Iris pigment epithelial cell (primary cell): ENCODE data around the gene SOWAHB.
"Not testable (repeated sequence)": the region's sequence is repeated elsewhere in the genome, so short reads cannot be mapped to it uniquely, and the experiment has no call there.

ENCODE experiments used
- DNase-seq: peaks from one replicate; pipeline ENCODE4 v3.0.0-alpha.2; 2011; ENCODE audit warnings: low read depth

The SOWAHB gene

GRCh38 chr4:76894537-76895255, 3.2 kb downstream of the SOWAHB start:
- no peak for DNase-seq

DNA sequence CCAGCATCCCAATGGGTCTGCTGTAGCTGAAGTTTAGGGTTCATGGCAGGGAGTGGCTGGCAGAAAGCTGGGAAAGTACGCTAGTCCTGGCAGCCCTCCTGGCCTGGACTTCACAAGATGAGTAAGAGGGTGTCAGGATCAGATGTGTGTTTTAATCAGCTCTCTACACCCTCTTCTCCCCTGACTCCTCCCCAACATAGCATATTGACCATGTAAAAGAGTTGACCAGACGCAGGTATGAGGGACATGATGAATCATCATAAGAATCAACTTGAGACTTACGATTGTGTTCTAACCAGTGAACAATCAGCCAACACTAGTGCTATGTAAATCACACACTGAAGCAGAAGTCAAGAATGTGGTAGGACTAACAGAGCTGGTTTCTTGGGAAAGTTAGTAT, 5.3 kb downstream of the SOWAHB start:
- DNase-seq, result no peak

DNA sequence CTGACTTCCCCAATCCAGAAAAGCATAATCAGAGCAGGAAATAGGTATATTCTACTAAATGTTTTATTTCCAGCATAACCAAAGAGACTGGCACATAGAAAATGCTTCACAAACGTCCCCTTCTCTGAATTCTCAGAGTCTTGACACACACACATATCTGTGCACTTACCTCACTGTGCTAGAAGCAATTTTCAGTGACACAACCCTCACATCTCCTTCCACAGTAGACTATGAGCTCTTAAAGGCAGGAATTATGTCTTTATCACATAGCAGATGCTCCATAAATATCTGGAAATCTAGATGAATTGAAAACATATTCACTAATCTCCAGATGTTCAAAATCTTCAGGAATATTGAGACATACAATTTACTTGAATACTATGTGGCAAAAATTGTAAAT, 5.9 kb downstream of the SOWAHB start:
- DNase-seq, result no peak

DNA sequence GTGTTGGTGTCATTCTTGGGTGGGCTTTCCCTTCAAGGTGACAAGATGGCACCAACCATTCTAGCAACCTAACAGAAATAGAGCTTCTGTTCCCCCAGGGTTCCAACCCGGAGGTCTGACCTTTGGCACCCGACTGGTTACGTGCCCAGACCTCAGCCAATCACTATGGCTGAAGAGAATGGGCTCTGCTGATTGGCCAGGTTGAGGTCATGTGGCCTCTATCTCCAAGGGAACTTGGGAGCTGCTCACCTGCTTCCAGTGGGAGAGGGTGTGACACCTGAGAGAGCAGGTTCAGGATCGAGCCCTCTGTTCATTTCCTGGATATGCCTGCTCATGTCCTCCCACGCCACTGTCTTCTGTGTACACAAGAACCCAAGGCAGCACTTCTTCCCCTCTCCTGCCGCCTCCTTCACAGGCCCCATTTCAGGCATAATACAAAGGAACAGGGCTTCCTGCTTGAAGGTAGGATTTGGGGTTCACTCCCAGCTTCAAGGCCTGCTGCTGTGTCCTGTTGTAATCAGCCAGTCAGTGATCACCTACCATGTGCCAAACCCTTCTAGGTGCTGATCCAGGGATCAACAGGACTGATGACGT, 11.0 kb downstream of the SOWAHB start:
- no peak for DNase-seq

DNA sequence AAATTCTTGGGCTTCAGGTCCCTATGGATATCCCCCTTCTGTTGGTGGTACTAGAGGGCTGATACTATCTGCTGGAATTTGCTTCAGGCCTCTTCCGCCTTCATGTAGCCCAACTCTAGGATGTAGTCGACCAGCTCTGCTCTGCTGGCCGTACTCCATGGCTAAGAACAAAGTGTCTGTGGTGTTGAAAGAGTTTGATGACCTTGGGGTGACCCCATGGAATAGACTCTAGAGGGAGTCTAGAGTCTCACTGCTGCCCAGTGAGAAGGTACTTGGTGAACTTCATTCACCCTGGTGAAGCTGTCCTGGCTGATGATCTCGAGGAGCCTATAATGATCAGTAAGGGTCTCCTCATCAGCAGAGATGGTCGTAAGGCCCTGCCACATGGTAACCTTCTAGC, 11.7 kb downstream of the SOWAHB start:
- no peak for DNase-seq

- DNase-seq, result peak; percentile 89
These were observed 14.8 kb downstream of the SOWAHB start for GRCh38 chr4:76883147-76883546.

DNA sequence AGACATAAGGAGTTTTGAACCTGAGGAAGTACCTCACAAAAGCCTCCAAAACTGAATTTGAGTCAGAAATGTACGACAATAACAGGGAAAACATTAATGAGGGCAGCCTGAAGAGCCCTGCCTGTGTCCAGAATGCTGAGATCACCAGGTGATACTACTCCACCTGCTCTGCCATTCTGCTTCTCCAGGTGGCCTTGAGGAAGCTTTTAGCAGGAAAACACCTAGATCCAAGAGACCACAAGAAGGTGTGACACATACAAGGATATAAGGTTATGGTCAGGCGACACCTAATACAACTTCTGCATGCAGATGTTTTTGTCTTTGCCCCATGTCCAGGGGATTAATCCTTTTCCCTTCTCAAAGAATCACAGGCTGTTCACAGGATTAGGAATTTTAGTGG, 15.3 kb downstream of the SOWAHB start:
- DNase-seq, result no peak

- DNase-seq, result no peak
These were observed 16.6 kb downstream of the SOWAHB start for GRCh38 chr4:76881375-76881774.

DNA sequence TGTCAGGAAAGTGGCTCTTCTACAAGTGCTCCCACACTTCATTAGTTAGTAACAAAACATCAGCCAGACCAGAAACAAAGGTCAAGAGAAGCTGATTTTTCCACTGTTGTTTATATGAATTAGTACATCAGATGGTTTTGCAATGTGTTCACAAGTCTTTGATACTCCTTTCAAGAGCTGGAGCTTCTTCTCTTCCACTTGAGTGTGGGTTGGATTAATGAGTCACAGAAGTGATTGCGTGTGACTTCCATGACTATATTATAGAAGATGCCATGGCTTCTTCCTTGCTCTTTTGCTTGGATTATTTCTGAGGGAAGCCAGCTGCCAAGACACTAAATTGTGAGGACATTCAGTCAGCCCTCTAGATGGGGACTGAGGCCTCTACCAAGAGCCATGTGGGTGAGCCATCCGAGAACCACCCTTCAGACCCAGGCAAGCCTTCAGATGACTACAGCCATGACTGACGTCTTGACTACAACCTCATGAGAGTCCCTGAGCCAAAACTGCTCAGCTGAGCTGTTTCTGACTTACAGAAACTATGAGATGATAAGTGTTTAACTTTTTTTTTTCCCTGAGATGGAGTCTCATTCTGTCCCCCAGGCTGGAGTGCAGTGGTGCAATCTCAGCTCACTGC, 18.1 kb downstream of the SOWAHB start:
- DNase-seq, result peak; percentile 67

DNA sequence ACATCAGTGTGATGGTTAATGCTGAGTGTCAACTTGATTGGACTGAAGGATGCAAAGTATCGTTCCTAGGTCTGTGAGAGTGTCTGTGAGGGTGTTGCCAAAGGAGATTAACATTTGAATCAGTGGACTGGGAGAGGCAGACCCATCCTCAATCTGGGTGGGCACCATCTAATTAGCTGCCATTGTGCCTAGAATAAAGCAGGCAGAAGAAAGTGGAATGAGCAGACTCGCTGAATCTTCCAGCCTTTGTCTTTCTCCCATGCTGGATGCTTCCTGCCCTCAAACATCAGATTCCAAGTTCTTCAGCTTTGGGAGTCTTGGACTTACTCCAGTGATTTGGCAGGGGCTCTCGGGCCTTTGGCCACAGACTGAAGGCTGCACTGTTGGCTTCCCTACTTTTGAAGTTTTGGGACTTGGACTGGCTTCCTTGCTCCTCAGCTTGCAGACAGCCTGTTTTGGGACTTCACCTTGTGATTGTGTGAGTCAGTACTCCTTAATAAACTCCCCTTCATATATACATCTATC, 19.2 kb downstream of the SOWAHB start:
- not testable (repeated sequence) for DNase-seq

DNA sequence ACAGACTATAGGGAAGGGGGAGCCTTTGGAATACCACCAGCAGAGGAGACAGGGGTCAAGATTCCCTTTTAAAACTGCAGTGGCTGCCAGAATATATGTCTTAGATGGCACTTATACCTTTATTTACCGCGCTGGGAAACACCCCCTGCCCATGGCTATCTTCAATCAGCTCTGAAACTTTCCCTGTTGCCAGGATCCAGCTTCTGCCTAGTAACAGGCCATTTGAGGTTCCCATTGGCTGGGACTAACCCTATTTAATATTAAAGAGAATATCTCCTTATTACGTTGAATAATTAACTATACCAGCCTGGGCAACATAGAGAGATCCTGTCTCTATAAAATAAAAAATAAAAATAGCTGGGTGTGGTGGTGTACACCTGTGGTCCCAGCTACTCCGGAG, 23.8 kb downstream of the SOWAHB start:
- no peak for DNase-seq

DNA sequence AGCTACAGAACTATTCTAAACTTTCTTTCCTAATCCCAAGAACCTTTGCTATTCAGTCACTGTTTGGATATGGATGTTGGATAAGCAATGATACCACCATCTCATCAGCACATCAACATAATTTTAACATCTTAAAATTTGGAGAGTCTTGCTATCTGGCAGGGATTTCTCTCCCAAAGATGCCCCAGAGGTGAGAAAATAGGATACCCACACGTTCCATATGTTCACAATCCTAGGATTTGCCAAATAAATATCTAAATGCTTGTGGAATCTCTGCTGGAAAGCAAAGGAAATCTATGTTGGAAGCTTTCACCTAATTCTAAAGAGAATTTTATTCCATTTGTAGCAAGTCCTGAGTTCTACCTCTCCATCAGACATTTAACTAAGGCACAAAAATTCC, 24.4 kb downstream of the SOWAHB start:
- DNase-seq, result no peak

- DNase-seq, result no peak
These were observed 25.4 kb downstream of the SOWAHB start for GRCh38 chr4:76872556-76872955.

DNA sequence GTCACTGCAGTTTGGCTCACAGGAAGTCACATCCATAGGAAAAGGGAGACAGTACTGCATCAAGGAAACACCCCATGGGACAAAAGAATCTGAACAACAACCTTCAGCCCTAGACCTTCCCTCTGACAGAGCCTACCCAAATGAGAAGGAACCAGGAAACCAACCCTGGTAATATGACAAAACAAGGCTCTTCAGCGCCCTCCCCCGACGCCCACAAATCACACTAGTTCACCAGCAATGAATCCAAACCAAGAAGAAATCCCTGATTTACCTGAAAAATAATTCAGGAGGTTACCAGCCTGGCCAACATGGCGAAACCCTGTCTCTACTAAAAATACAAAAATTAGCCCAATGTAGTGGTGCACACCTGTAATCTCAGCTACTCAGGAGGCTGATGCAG, 29.2 kb downstream of the SOWAHB start:
- DNase-seq, result not testable (repeated sequence)

DNA sequence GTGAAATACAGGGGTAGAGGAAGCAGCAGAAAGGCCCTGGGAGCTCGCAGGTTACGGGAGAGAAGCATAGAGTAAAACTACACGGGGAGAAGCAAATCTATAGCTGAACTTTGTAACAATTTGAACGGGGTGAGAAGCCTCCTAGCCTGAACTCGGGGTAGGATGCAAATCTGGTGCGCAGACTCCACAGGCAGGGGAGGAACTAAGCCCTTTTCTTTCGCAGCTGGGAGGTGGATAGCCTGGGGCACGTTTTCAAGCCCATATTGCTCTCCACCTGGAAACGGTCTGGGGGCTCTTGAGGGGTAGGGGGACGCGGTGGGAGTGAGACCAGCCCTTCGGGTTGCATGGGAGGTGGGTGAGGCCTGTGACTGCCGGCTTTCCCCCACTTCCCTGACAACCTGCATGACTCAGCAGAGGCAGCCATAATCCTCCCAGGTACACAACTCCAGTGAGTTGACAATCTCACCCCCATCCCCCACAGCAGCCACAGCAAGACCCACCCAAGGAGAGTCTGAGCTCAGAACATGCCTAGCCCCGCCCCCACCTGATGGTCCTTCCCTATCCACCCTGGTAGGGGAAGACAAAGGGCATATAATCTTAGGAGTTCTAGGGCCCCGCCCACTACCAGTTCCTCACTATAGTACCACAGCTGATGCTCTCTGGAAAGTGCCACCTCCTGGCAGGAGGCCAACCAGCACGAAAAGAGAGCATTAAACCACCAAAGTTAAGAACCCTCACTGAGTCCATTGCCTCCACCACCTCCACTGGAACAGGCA, 29.9 kb downstream of the SOWAHB start:
- no peak for DNase-seq

DNA sequence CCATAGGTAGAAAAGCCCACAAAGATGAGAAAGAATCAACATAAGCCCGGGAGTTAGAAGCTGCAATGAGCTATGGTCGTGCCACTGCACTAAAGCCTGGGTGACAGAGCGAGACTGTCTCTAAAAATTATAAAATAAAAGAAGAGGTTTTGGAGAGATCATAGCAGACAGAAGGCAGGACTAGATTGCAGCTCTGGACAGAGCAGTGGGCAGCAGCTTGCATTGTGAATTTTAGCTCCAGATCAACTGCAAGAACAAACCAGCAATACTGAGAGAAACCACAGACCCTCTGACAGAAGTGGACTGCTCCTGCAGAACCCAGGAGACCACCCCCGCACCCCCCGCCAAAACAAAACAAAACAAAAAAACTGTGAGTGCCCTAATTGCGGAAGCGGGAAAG, 30.6 kb downstream of the SOWAHB start:
- no peak for DNase-seq

- DNase-seq, result no peak
These were observed 31.3 kb downstream of the SOWAHB start for GRCh38 chr4:76866641-76867040.

DNA sequence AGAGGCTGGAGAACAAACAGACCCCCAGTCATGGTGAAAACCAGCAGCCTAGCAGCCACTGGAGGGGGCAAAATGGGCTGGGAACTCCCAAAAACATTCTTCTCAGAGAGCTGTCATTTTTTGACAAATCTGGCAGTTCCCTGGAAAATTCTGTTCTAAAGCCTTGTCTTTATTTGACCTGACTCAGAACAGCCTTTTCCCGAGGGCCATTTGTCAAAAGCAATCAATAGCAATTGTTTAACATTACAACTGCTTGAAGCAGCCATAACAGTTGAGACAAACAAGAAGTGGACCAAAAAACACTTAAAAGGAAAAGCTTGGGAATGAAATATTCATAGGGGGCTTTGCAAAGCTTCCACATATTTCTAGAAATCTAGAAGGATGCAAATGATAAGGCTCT, 39.6 kb downstream of the SOWAHB start:
- no peak for DNase-seq

DNA sequence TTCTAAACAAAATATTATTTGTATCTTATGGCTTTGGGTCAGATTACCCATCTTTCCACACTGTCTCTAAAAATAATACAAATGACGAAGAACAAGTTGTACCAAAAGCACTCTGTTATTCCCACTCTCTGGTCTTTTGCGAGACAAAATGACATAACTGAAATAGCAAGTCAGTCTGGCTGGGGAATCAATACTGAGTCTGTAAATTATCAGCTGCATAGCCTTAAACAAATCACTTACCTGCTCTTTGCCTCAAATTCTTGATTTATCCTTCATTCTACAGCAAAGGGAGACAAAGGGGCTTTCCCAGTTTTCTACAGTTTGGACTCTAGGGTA, 40.9 kb downstream of the SOWAHB start:
- no peak for DNase-seq

DNA sequence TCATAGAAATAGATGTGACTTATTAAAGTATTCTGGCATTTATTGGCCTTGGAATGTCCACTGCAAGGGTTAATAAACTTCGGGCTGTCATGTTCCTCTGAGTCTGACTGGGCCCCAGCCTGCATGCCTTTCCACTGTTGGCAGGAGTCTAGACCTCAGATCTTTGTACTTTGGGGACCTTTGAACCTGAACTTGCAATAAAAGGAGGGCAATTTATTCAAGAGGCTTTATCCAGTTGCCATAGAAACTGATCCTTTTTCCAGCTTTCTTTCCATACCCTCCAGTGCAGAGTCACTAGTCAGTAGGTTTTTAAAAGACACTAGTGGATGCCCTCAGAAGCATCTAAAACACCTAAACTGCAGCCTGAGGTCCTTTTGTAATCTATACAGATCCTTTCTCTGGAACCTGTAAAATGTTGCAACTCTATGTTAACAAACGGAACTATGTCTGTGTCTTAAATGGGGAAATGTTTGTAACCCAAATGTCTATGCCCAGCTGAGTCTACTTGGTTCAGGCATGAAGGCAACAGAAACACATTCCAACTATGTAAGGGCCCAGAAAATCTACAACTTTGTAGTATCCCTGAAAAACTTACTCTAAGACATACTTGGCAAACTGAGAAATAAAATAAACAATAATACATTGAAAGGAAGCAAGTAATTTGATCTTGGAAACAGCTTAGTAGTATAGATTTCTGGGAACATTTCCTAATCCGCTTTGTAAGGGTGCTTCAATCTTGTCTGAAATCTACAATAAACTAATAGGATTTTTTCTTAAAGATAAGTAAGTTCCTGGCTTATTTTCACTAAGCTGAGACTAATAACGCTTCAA, 41.5 kb downstream of the SOWAHB start:
- DNase-seq, result peak; percentile 69

DNA sequence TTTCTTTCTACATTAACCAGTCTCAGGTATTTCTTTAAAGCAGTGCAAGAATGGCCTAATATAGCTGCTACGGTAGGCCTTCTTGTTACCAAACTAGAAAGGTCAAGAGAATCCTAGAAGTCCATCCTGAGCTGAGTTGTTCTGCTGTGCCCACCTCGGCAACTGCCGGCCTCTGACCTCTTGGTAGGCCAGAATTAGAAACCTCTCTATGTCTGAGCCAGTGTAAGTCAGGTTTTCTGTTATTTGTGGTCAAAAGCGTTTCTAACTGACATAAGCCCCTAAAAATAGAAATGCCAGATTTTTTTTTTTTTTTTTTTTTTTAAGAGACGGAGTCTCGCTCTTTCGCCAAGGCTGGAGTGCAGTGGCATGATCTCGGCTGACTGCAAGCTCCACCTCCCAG, 43.1 kb downstream of the SOWAHB start:
- DNase-seq, result no peak

- DNase-seq, result no peak
These were observed 46.6 kb downstream of the SOWAHB start for GRCh38 chr4:76851375-76851774.
